ENCODE data around the gene CCNYL1.
"Not testable (repeated sequence)": the region's sequence is repeated elsewhere in the genome, so short reads cannot be mapped to it uniquely, and the experiment has no call there.

The CCNYL1 gene

DNA sequence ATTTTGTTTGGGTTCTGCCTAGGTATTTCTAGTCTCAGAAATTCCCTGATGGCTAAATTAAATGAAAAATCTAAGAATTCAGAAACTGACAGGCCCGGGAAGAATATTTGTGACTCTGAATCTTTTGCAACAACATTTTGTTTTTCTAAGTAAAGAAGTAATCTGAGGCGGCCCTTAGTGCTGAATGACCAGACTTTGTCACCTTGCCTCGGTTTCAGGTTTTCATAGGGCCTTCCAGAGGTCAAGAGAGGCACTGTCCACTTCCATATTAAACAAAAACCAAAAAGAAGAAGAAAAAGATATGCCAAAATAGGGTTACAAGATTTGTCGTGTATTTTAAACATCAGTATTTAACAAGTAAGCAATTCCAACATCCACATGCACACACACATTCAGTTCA, 16.1 kb upstream of the CCNYL1 start:
- no peak overlapping the region for H3K9ac ChIP-seq
- no peak for TF ChIP-seq Cebpa-rat (IDR thresholded peaks at IDR 0.05)
- no peaks in the 10 kb centered on the region for H4K20me1 ChIP-seq
- H3K36me3 ChIP-seq = no peaks in the 10 kb centered on the region
- H3K4me2 ChIP-seq = no peak overlapping the region
- no peaks in the 10 kb centered on the region for H3K27me3 ChIP-seq
- H3K4me3 ChIP-seq = no peak overlapping the region
- no peaks in the 10 kb centered on the region for H3K4me1 ChIP-seq
- no peak overlapping the region for H3K27ac ChIP-seq
- H3K9me3 ChIP-seq = no peaks in the 10 kb centered on the region

DNA sequence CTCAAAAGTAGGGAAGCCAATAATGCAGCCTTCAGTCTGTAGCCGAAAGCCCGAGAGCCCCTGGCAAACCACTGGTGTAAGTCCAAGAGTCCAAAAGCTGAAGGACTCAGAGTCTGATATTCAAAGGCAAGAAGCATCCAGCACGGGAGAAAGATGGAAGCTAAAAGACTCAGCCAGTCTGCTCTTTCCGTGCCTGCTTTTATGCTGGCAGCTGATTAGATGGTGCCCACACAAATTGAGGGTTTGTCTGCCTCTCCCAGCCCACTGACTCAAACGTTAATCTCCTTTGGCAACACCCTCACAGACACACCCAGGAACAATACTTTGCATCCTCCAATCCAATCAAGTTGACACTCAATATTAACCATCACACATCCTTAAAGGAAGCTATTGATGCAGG, 14.5 kb upstream of the CCNYL1 start:
- H3K4me2 ChIP-seq, H3K27me3 ChIP-seq: not testable (repeated sequence)

DNA sequence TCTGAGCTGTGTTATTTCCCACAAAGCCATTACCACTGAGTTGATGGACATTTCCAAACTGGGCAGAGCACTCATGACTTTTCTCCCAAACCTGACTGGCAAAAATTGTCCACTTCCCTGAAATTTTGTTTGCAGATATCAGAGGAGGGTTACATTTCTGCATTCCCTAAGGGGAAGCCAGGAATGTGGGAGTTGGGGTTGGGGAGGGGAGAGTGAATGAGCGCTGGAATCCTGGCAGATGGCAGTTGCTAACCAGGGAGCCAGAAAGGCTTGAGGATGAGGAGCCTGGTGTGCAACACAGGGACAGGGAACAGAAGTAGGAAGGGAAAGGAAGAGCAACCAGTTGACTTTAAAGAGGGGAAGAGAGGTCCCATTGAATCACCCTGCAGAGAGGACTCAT, 14.0 kb upstream of the CCNYL1 start:
- Histone ChIP-seq H4K20me1 (no peaks in the 10 kb centered on the region), H3K27me3 (no peaks in the 10 kb centered on the region), H3K4me2 (no peak overlapping the region), H3K27ac (no peak overlapping the region), H3K9me3 (no peaks in the 10 kb centered on the region), H3K4me3 (no peak overlapping the region), H3K36me3 (no peaks in the 10 kb centered on the region), H3K4me1 (no peaks in the 10 kb centered on the region), H3K9ac (no peak overlapping the region)
- TF ChIP-seq Cebpa-rat (IDR thresholded peaks at IDR 0.05) = no peak

More for the DNA sequence above, 14.5 kb upstream of the CCNYL1 start:
- H3K4me1 ChIP-seq, H3K27ac ChIP-seq, H3K9me3 ChIP-seq, H4K20me1 ChIP-seq, H3K36me3 ChIP-seq, H3K4me3 ChIP-seq, H3K9ac ChIP-seq: not testable (repeated sequence)

DNA sequence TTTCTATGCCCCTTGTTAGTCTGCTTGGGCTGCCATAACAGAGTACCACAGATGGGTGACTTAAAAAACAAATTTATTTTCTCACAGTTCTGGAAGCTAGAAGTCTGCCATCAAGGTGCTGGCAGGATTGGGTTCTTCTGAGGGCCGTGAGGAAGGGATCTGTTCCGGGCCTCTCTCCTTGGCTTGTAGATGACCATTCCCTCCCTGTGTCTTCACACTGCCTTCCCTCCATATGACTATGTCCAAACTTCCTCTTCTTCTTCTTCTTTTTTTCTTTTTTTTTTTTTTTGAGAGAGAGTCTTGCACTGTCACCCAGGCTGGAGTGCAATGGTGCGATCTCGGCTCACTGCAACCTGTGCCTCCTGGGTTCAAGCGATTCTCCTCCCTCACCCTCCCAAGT, 13.1 kb upstream of the CCNYL1 start:
- H3K9ac ChIP-seq = no peak overlapping the region
- no peak overlapping the region for H3K4me3 ChIP-seq
- no peaks in the 10 kb centered on the region for H3K27me3 ChIP-seq
- H4K20me1 ChIP-seq = no peaks in the 10 kb centered on the region
- H3K9me3 ChIP-seq = no peaks in the 10 kb centered on the region
- no peak overlapping the region for H3K4me2 ChIP-seq
- H3K4me1 ChIP-seq = no peaks in the 10 kb centered on the region
- H3K36me3 ChIP-seq = no peaks in the 10 kb centered on the region
- TF ChIP-seq Cebpa-rat (IDR thresholded peaks at IDR 0.05) = no peak
- no peak overlapping the region for H3K27ac ChIP-seq

GRCh38 chr2:207704078-207704477, 7.4 kb upstream of the CCNYL1 start:
- no peaks in the 10 kb centered on the region for H3K36me3 ChIP-seq
- H3K4me3 ChIP-seq = no peak overlapping the region
- no peak for TF ChIP-seq Cebpa-rat (IDR thresholded peaks at IDR 0.05)
- no peaks in the 10 kb centered on the region for H4K20me1 ChIP-seq
- no peaks in the 10 kb centered on the region for H3K27me3 ChIP-seq
- no peak overlapping the region for H3K27ac ChIP-seq
- H3K4me1 ChIP-seq = no peaks in the 10 kb centered on the region
- H3K4me2 ChIP-seq = no peak overlapping the region
- no peaks in the 10 kb centered on the region for H3K9me3 ChIP-seq
- no peak overlapping the region for H3K9ac ChIP-seq

- no peaks in the 10 kb centered on the region for H4K20me1 ChIP-seq
- TF ChIP-seq Cebpa-rat (IDR thresholded peaks at IDR 0.05) = no peak
Measured at GRCh38 chr2:207704671-207705070, 6.8 kb upstream of the CCNYL1 start.

GRCh38 chr2:207706936-207707860, 4.2 kb upstream of the CCNYL1 start:
- no peak overlapping the region for H3K9ac ChIP-seq
- no peaks in the 10 kb centered on the region for H3K27me3 ChIP-seq
- no peaks in the 10 kb centered on the region for H3K36me3 ChIP-seq
- H3K27ac ChIP-seq = no peak overlapping the region
- no peak overlapping the region for H3K4me3 ChIP-seq
- peaks cover 3% of the 10 kb centered on the region; the same call in 1 of the 2 replicates for H4K20me1 ChIP-seq
- no peaks in the 10 kb centered on the region for H3K9me3 ChIP-seq
- no peak overlapping the region for H3K4me2 ChIP-seq
- 0 out of 2 replicates have a peak, but pooled peaks cover 6% of the 10 kb centered on the region for H3K4me1 ChIP-seq
- TF ChIP-seq Cebpa-rat (IDR thresholded peaks at IDR 0.05) = no peak

More at GRCh38 chr2:207704671-207705070, 6.8 kb upstream of the CCNYL1 start:
- no peaks in the 10 kb centered on the region for H3K27me3 ChIP-seq
- no peak overlapping the region for H3K27ac ChIP-seq
- no peaks in the 10 kb centered on the region for H3K9me3 ChIP-seq
- H3K9ac ChIP-seq = no peak overlapping the region
- no peak overlapping the region for H3K4me2 ChIP-seq
- no peaks in the 10 kb centered on the region for H3K4me1 ChIP-seq
- H3K4me3 ChIP-seq = no peak overlapping the region
- H3K36me3 ChIP-seq = no peaks in the 10 kb centered on the region

DNA sequence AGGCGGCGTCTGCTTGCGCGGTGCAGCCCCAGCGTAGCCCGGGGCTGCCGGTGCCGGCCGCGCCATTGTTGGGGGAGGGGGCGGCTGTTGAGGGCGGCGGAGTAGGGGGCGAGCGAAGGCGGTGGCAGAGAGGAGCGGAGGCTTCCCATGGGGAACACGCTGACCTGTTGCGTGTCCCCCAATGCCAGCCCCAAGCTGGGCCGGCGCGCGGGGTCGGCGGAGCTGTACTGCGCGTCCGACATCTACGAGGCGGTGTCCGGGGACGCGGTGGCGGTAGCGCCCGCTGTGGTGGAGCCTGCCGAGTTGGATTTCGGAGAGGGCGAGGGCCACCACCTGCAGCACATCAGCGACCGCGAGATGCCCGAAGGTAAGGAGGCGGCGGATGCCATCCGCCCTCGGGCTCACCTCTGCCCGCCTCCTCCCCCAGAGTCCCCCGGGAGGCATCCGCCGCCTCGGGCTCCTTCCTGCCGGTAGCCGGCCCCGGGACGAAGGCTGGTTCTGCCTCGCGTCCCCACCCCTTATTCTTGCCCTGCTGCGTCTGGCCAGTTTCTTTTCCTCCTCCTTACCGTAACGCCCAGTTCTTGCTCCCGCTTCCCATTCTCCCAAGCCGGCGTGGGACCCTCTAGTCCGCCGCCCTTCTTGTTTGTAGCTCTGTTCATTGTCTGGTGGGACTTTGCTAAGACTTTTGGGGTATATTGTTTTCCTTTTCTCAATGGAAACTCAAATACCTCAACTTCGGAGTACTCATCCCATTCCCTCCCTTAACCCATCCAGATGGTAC, 500 bp downstream of the CCNYL1 start:
- peak overlapping the region; percentile 85 for H3K4me2 ChIP-seq
- H3K27ac ChIP-seq = peak overlapping the region; percentile 82
- peaks cover 7% of the 10 kb centered on the region; the same call in 1 of the 2 replicates for H3K36me3 ChIP-seq
- H3K27me3 ChIP-seq = no peaks in the 10 kb centered on the region
- no peaks in the 10 kb centered on the region for H3K9me3 ChIP-seq
- peak overlapping the region; percentile 93 for H3K4me3 ChIP-seq
- peak overlapping the region; percentile 88 for H3K9ac ChIP-seq
- peaks cover 19% of the 10 kb centered on the region for H3K4me1 ChIP-seq
- H4K20me1 ChIP-seq = peaks cover 12% of the 10 kb centered on the region; the same call in 1 of the 2 replicates
- no peak for TF ChIP-seq Cebpa-rat (IDR thresholded peaks at IDR 0.05)

- no peaks in the 10 kb centered on the region for H3K9me3 ChIP-seq
- H4K20me1 ChIP-seq = peaks cover 24% of the 10 kb centered on the region
- H3K27ac ChIP-seq = no peak overlapping the region
- H3K36me3 ChIP-seq = peaks cover 11% of the 10 kb centered on the region; the same call in 1 of the 2 replicates
- TF ChIP-seq Cebpa-rat (IDR thresholded peaks at IDR 0.05) = no peak
- no peak overlapping the region for H3K4me3 ChIP-seq
- peaks cover 13% of the 10 kb centered on the region for H3K4me1 ChIP-seq
- no peak overlapping the region for H3K4me2 ChIP-seq
- no peak overlapping the region for H3K9ac ChIP-seq
- no peaks in the 10 kb centered on the region for H3K27me3 ChIP-seq
Measured at GRCh38 chr2:207716056-207716455, 4.6 kb downstream of the CCNYL1 start.

- Histone ChIP-seq H4K20me1 (peaks cover 12% of the 10 kb centered on the region; the same call in 1 of the 2 replicates), H3K27me3 (no peaks in the 10 kb centered on the region), H3K9ac (no peak overlapping the region), H3K36me3 (peaks cover 11% of the 10 kb centered on the region; the same call in 1 of the 2 replicates), H3K4me3 (no peak overlapping the region), H3K27ac (no peak overlapping the region), H3K9me3 (no peaks in the 10 kb centered on the region), H3K4me1 (peaks cover 7% of the 10 kb centered on the region; the same call in 1 of the 2 replicates), H3K4me2 (no peak overlapping the region)
- TF ChIP-seq Cebpa-rat (IDR thresholded peaks at IDR 0.05) = no peak
Measured at GRCh38 chr2:207718521-207718920, 7.1 kb downstream of the CCNYL1 start.
